ENCODE results near the gene SPTLC3. TPM values are rescaled to one million over a fixed set of nuclear protein-coding genes. Genes with fewer than 3 reads are reported as not detected.

The SPTLC3 gene
- total and polyA plus RNA-seq, 4 donors: 3.0 to 23.2 (median 11.9) TPM

DNA sequence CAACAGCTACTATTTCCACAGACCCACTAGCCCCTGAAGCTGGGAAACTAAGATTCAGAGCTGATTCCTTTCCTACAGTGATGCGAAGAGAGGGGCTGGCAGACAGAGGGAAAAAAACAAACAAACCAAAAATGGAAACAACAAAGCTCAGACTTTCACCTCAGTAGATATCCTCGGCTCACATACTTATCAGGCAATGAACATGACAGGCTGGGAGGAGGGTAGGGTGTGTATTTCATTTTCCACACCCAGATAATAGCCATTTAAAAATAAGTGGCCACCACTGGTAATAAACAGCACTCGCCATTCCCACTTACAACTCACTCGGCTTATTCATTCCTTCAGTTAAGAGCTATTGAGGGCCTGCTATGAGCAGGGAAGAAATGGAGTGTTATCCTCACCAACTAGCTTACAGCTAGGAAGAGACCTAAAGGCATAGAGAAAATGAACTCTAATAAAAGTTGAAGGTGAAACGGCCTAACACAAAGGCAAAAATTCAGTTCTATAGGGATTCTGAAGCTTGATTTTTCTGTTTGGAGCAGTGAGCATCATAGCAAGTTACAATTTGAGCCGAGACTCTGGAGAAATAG is 32.0 kb upstream of the SPTLC3 start:
- no peak overlapping the region for H3K27ac ChIP-seq (ENCODE audit: low read depth in 1 of 2, low read length in 1 of 2)
- H3K9me3 ChIP-seq (ENCODE audit: control insufficient read depth in 4 of 4, insufficient read depth in 3 of 4, low read length in 3 of 4): no peaks in the 10 kb centered on the region
- TF ChIP-seq, protein P1, sequence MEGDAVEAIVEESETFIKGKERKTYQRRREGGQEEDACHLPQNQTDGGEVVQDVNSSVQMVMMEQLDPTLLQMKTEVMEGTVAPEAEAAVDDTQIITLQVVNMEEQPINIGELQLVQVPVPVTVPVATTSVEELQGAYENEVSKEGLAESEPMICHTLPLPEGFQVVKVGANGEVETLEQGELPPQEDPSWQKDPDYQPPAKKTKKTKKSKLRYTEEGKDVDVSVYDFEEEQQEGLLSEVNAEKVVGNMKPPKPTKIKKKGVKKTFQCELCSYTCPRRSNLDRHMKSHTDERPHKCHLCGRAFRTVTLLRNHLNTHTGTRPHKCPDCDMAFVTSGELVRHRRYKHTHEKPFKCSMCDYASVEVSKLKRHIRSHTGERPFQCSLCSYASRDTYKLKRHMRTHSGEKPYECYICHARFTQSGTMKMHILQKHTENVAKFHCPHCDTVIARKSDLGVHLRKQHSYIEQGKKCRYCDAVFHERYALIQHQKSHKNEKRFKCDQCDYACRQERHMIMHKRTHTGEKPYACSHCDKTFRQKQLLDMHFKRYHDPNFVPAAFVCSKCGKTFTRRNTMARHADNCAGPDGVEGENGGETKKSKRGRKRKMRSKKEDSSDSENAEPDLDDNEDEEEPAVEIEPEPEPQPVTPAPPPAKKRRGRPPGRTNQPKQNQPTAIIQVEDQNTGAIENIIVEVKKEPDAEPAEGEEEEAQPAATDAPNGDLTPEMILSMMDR (IDR thresholded peaks at IDR 0.05; ENCODE audit: control extremely low read depth, extremely low read depth): no peak
- H3K27me3 ChIP-seq (ENCODE audit: control insufficient read depth in 3 of 3, insufficient read depth in 3 of 3, low read length in 2 of 3): no peaks in the 10 kb centered on the region
- peaks cover 0 to 7% (median 0%) of the 10 kb centered on the region in 5 donors for H3K4me1 ChIP-seq (ENCODE audit: control insufficient read depth in 5 of 5, insufficient read depth in 5 of 5, low read length in 5 of 5)
- no peaks in the 10 kb centered on the region for H3K36me3 ChIP-seq (ENCODE audit: control insufficient read depth in 4 of 4, insufficient read depth in 4 of 4, low read length in 4 of 4)
- DNase-seq (no peak), ATAC-seq (ENCODE audit: insufficient read depth, low FRiP score) (no peak)
- WGBS, 2 donors: 73 to 87% methylated on average over 6 of the region's 6 CpGs
- no peak overlapping the region for H3K4me3 ChIP-seq
- no peak overlapping the region for H3K9ac ChIP-seq (ENCODE audit: insufficient read depth in 1 of 2, low read length in 2 of 2)

- H3K9ac ChIP-seq (ENCODE audit: insufficient read depth in 1 of 2, low read length in 2 of 2): no peak overlapping the region
- TF ChIP-seq, protein P1 (IDR thresholded peaks at IDR 0.05; ENCODE audit: control extremely low read depth, extremely low read depth): no peak
- WGBS, 2 donors: 57 to 83% methylated on average over 3 of the region's 3 CpGs
- H3K27me3 ChIP-seq (ENCODE audit: control insufficient read depth in 3 of 3, insufficient read depth in 3 of 3, low read length in 2 of 3): no peaks in the 10 kb centered on the region
- ATAC-seq (ENCODE audit: insufficient read depth, low FRiP score) (no peak), DNase-seq (peak in 2 of 3 donors; percentile 6 to 47)
- H3K4me3 ChIP-seq: no peak overlapping the region
- no peaks in the 10 kb centered on the region for H3K9me3 ChIP-seq (ENCODE audit: control insufficient read depth in 4 of 4, insufficient read depth in 3 of 4, low read length in 3 of 4)
- no peak overlapping the region for H3K27ac ChIP-seq (ENCODE audit: low read depth in 1 of 2, low read length in 1 of 2)
- peaks cover 0 to 7% (median 0%) of the 10 kb centered on the region in 5 donors for H3K4me1 ChIP-seq (ENCODE audit: control insufficient read depth in 5 of 5, insufficient read depth in 5 of 5, low read length in 5 of 5)
- no peaks in the 10 kb centered on the region for H3K36me3 ChIP-seq (ENCODE audit: control insufficient read depth in 4 of 4, insufficient read depth in 4 of 4, low read length in 4 of 4)
Measured at GRCh38 chr20:12977328-12978125, 31.2 kb upstream of the SPTLC3 start.

- no peaks in the 10 kb centered on the region for H3K36me3 ChIP-seq (ENCODE audit: control insufficient read depth in 4 of 4, insufficient read depth in 4 of 4, low read length in 4 of 4)
- H3K4me3 ChIP-seq: no peak overlapping the region
- no peak overlapping the region for H3K27ac ChIP-seq (ENCODE audit: low read depth in 1 of 2, low read length in 1 of 2)
- no peak overlapping the region for H3K9ac ChIP-seq (ENCODE audit: insufficient read depth in 1 of 2, low read length in 2 of 2)
- DNase-seq: no peak
- H3K9me3 ChIP-seq (ENCODE audit: control insufficient read depth in 4 of 4, insufficient read depth in 3 of 4, low read length in 3 of 4): no peaks in the 10 kb centered on the region
- 80 to 82% methylated on average over 1 of the region's 1 CpG for WGBS, 2 donors
- H3K27me3 ChIP-seq (ENCODE audit: control insufficient read depth in 3 of 3, insufficient read depth in 3 of 3, low read length in 2 of 3): no peaks in the 10 kb centered on the region
- ATAC-seq (ENCODE audit: insufficient read depth, low FRiP score): no peak
- peaks cover 0 to 7% (median 0%) of the 10 kb centered on the region in 5 donors for H3K4me1 ChIP-seq (ENCODE audit: control insufficient read depth in 5 of 5, insufficient read depth in 5 of 5, low read length in 5 of 5)
- TF ChIP-seq, protein P1 (IDR thresholded peaks at IDR 0.05; ENCODE audit: control extremely low read depth, extremely low read depth): no peak
Measured at GRCh38 chr20:12978126-12978394, 30.7 kb upstream of the SPTLC3 start.
